SH-SY5Y (cell line): ENCODE data around the gene ADAMTS2.

Experiments
- GATA2 ChIP-seq: IDR thresholded peaks from 2 replicates; pipeline ENCODE4 v1.6.1; 2011; ENCODE audit warnings: mild to moderate bottlenecking, low read depth, low read length
- GATA3 ChIP-seq: IDR thresholded peaks from 2 replicates; pipeline ENCODE4 v1.6.1; 2011; ENCODE audit warnings: low read depth, mild to moderate bottlenecking, low read length, moderate library complexity

DNA sequence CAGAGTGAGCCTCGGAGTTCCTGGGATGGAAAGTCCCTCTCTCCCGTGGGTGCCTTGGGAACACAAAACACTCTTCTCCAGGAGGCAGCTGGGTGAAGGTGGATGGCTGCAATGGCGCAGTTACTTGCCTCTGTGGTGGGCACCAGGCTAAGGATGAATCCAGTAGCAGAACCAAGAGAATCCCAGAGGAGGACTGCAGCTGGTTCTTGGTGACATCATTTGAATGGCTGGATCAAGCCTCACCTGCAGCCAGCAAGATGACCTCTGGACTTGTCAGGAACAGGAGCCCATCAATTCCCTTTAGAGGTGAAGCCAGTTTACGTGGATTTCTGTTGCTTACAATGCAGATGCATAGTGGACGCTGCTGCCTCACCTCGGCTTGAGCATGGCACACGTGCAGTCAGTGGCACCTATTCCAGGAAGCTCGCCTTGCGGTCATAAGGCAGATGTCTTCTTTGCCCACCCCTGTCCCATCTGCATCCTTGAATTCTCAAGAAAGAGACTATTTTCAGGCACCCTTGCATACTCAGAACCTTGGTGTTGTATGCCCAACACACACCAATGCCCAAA, 34.1 kb upstream of the ADAMTS2 start:
- TF ChIP-seq GATA2 (no peak), GATA3 (no peak)
